IMR-90 (cell line): ENCODE results near the gene TMEM63A.

ENCODE experiments used
- POLR2A ChIP-seq: IDR thresholded peaks from 2 replicates; pipeline ENCODE4 v1.6.1; 2012; ENCODE audit warnings: mild to moderate bottlenecking, low read depth, low read length
- TF ChIP-seq, protein P1 (sequence below): conservative IDR thresholded peaks from 2 replicates; pipeline ENCODE4 v1.5.1; 2012; ENCODE audit warnings: mild to moderate bottlenecking, low read depth, low read length, improper control_type of control experiment

DNA sequence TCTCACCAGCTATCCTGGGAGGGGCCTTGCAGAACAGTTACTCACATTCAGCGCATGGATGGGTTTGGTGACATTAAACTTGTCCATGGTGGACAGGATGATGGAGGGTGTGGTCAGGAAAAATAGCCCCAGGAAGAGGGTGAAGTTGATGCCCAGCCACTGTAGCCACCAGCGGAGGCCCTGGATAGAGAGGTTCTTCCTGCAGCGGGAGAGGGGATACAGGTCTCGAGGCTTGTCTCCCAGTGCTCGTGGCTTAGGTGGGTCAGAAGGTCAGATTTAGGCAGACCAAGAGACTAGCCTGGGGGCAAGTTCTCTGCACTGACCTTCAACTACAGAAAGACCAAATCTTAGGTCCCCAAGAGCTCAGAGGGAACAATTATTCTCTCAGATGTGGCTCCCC is 23.0 kb downstream of the TMEM63A start:
- TF ChIP-seq POLR2A = no peak
- TF ChIP-seq, protein P1, sequence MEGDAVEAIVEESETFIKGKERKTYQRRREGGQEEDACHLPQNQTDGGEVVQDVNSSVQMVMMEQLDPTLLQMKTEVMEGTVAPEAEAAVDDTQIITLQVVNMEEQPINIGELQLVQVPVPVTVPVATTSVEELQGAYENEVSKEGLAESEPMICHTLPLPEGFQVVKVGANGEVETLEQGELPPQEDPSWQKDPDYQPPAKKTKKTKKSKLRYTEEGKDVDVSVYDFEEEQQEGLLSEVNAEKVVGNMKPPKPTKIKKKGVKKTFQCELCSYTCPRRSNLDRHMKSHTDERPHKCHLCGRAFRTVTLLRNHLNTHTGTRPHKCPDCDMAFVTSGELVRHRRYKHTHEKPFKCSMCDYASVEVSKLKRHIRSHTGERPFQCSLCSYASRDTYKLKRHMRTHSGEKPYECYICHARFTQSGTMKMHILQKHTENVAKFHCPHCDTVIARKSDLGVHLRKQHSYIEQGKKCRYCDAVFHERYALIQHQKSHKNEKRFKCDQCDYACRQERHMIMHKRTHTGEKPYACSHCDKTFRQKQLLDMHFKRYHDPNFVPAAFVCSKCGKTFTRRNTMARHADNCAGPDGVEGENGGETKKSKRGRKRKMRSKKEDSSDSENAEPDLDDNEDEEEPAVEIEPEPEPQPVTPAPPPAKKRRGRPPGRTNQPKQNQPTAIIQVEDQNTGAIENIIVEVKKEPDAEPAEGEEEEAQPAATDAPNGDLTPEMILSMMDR = no peak
